Measurements from ENCODE around the gene TNNC1.

Gene TNNC1

DNA sequence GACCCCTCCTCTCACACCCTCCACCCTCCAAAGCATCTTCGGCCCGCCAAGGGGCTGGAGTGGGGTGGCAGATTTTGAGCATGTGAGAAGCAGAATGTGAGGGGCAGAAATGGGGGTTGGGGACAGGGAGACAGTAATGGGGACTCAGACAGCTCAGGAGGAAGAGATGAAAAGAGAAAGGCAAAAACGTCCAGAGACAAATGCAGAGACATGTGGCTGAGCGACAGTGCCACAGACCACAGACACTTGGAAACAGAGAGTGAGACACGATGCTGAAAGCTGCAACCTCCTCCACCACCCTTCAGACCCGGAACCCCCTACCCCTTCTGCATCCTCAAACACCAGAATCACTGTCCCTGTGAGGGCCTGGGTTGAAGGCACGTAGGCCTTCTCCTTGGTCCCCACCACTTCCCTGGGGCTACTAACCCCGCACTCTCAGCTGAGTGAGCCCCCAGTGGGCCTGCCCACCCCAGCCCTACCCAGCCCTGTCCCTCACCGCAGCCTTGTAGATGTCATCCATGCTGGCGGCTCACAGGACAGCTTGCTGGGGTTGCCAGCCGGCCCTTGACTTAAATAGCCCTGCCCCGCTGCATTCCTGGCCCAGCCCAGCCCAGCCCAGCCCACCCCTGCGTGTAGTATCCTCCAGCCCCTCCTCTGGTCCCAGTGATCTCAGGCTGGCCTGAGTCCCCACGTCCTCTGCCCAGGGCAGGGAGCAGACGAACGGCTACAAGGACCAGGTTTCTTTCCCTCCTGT lies at the start of gene TNNC1:
TSS of gene TNNC1 (minus strand) at position 546 of the 754 bp plus-strand sequence. CDS start at position 520, 26 bp downstream.
- peak within 1 kb of the TSS; percentile 97 for H3K4me3 Mint-ChIP-seq
- peaks cover 36% of the 10 kb centered on the region for H3K36me3 Mint-ChIP-seq
- DNase-seq (ENCODE audit: low spot score in 2 of 2), result no peak
- no peak for ATAC-seq
- H3K27ac Mint-ChIP-seq, result peak within 1 kb of the TSS; percentile 99
- peaks cover 43% of the 10 kb centered on the region for H3K4me1 Mint-ChIP-seq
- H3K9me3 Mint-ChIP-seq, result no peaks in the 10 kb centered on the region

DNA sequence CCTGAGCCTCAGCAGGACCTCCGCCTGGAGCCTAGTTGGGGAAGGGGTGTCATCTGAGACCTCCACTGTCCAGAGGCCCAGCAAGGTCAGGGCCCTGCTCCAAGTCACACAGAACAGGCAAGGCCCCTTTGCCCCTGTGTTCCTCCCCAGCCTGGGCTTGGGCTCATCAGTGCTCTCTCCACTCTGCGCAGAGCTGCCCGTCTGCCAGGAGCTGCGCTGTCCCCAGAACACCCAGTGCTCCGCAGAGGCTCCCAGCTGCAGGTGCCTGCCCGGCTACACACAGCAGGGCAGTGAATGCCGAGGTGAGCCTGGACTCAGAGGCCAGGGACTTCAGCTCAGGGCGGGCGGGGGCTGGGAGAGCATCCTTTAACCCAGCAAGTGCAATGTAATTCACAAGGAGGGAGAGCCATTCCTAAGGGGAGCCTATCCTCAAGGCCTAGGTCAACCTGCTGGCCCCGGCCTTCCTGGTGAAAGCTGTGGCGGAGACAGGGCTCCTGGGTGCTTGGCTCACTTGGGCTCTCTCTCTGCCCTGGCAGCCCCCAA lies 49.0 kb upstream of the TNNC1 start:
- no peaks in the 10 kb centered on the region for H3K9me3 Mint-ChIP-seq
- no peaks in the 10 kb centered on the region for H3K36me3 Mint-ChIP-seq
- H3K4me1 Mint-ChIP-seq, result no peaks in the 10 kb centered on the region
- ATAC-seq, result no peak
- H3K4me3 Mint-ChIP-seq, result no peak overlapping the region
- H3K27ac Mint-ChIP-seq, result no peak overlapping the region
- DNase-seq (ENCODE audit: low spot score in 2 of 2), result no peak

DNA sequence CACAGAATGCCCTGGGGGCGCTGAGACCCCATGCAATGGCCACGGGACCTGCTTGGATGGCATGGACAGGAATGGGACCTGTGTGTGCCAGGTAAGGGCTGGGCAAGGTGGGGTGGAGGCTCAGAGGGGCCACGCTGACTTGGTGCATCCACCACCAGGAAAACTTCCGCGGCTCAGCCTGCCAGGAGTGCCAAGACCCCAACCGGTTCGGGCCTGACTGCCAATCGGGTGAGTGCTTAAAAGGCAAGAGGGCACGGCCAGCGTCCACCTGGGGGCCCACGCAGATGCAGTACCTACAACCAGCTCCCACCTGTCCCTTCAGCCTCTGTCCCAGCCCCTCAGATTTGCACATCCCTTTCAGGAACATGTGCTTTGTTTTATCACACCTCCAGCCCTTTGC lies 48.2 kb upstream of the TNNC1 start:
- DNase-seq (ENCODE audit: low spot score in 2 of 2), result no peak

GRCh38 chr3:52501046-52501445 lies 47.2 kb upstream of the TNNC1 start:
- no peak overlapping the region for H3K4me3 Mint-ChIP-seq
- no peaks in the 10 kb centered on the region for H3K36me3 Mint-ChIP-seq
- H3K27ac Mint-ChIP-seq, result no peak overlapping the region
- DNase-seq (ENCODE audit: low spot score in 2 of 2) (no peak), ATAC-seq (no peak)
- H3K4me1 Mint-ChIP-seq, result no peaks in the 10 kb centered on the region
- no peaks in the 10 kb centered on the region for H3K9me3 Mint-ChIP-seq

More for the DNA sequence above, 48.2 kb upstream of the TNNC1 start:
- H3K4me1 Mint-ChIP-seq, result no peaks in the 10 kb centered on the region
- no peaks in the 10 kb centered on the region for H3K36me3 Mint-ChIP-seq
- H3K4me3 Mint-ChIP-seq, result no peak overlapping the region
- H3K27ac Mint-ChIP-seq, result no peak overlapping the region
- H3K9me3 Mint-ChIP-seq, result no peaks in the 10 kb centered on the region
- ATAC-seq, result no peak

GRCh38 chr3:52498137-52499054 lies 44.6 kb upstream of the TNNC1 start:
- Mint-ChIP-seq H3K9me3 (no peaks in the 10 kb centered on the region), H3K4me1 (peaks cover 7% of the 10 kb centered on the region), H3K36me3 (no peaks in the 10 kb centered on the region), H3K27ac (no peak overlapping the region), H3K4me3 (no peak overlapping the region)
- ATAC-seq, result no peak
- DNase-seq (ENCODE audit: low spot score in 2 of 2), result no peak

GRCh38 chr3:52495777-52496602 lies 42.1 kb upstream of the TNNC1 start:
- ATAC-seq, result no peak
- H3K27ac Mint-ChIP-seq, result no peak overlapping the region
- H3K9me3 Mint-ChIP-seq, result no peaks in the 10 kb centered on the region

DNA sequence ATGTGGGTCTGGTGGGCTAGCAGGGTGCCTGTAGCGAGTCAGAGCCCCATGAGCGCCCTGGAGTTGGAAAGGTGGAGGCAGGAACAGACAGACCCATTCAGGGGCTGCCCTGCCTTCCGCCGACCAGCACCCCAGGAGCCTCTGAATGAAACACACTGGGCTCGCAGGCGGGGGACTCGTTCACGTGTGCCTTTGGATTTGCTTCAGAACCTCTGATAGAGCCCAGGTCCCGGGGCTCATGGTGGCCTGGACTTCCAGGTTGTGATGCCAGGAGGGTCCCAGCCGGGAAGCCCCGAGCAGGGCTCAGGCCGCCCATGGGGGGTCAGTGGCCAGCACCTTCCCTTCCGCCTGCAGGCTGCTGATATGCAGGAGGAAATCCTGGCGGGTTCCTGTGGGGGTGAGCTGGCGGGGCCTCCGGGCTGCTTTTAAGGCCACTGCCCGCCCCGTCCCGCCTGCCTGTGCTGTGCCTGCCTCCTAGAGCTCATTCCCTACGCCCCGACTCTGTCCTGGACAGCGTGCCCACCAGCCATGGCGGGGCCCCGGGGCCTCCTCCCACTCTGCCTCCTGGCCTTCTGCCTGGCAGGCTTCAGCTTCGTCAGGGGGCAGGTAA lies 41.1 kb upstream of the TNNC1 start, which contains the start of gene STAB1:
TSS of gene STAB1 (plus strand) at position 453 of the 610 bp plus-strand sequence. CDS start at position 529, 76 bp downstream.
- ATAC-seq, result no peak
- Mint-ChIP-seq H3K27ac (no peak within 1 kb of the TSS), H3K36me3 (peaks cover 25% of the 10 kb centered on the region), H3K9me3 (no peaks in the 10 kb centered on the region), H3K4me3 (no peak within 1 kb of the TSS), H3K4me1 (peaks cover 17% of the 10 kb centered on the region)
- no peak for DNase-seq (ENCODE audit: low spot score in 2 of 2)

More at GRCh38 chr3:52495777-52496602, 42.1 kb upstream of the TNNC1 start:
- Mint-ChIP-seq H3K4me1 (peaks cover 7% of the 10 kb centered on the region), H3K4me3 (no peak overlapping the region), H3K36me3 (peaks cover 16% of the 10 kb centered on the region)
- no peak for DNase-seq (ENCODE audit: low spot score in 2 of 2)

DNA sequence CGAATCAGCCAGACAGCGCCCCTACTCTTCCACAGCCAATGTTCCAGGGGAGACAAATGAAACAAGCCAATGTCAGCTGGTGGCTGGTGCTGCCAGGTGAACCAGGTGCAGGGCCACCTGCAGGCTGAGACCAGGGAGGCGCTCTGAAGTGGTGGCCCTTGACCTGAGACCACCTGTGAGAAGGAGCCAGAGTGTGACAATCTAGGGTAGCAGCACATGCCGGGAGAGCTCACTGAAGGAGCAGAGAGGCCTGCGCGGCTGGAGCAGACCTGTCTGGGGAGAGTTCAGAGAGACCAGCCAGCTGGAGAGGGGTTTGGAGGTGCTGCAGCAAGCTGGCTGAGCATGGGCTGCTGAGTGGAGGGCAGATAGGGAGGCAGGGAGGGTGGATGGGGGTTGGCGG lies 40.6 kb upstream of the TNNC1 start:
- no peak overlapping the region for H3K27ac Mint-ChIP-seq
- H3K4me1 Mint-ChIP-seq, result peaks cover 19% of the 10 kb centered on the region
- H3K36me3 Mint-ChIP-seq, result peaks cover 27% of the 10 kb centered on the region
- no peaks in the 10 kb centered on the region for H3K9me3 Mint-ChIP-seq
- DNase-seq (ENCODE audit: low spot score in 2 of 2) (no peak), ATAC-seq (no peak)
- H3K4me3 Mint-ChIP-seq, result no peak overlapping the region

- Mint-ChIP-seq H3K9me3 (no peaks in the 10 kb centered on the region), H3K36me3 (peaks cover 27% of the 10 kb centered on the region)
These were observed 39.6 kb upstream of the TNNC1 start for GRCh38 chr3:52493232-52494017.

GRCh38 chr3:52492059-52492458 lies 38.2 kb upstream of the TNNC1 start:
- ATAC-seq (no peak), DNase-seq (ENCODE audit: low spot score in 2 of 2) (no peak)
- Mint-ChIP-seq H3K9me3 (no peaks in the 10 kb centered on the region), H3K4me1 (peaks cover 19% of the 10 kb centered on the region), H3K36me3 (peaks cover 40% of the 10 kb centered on the region), H3K4me3 (no peak overlapping the region), H3K27ac (no peak overlapping the region)

More at GRCh38 chr3:52493232-52494017, 39.6 kb upstream of the TNNC1 start:
- Mint-ChIP-seq H3K27ac (no peak overlapping the region), H3K4me1 (peaks cover 19% of the 10 kb centered on the region), H3K4me3 (no peak overlapping the region)
- DNase-seq (ENCODE audit: low spot score in 2 of 2) (no peak), ATAC-seq (no peak)

- ATAC-seq, result peak; percentile 50
- no peak overlapping the region for H3K4me3 Mint-ChIP-seq
These were observed 37.2 kb upstream of the TNNC1 start for GRCh38 chr3:52490939-52491526.

DNA sequence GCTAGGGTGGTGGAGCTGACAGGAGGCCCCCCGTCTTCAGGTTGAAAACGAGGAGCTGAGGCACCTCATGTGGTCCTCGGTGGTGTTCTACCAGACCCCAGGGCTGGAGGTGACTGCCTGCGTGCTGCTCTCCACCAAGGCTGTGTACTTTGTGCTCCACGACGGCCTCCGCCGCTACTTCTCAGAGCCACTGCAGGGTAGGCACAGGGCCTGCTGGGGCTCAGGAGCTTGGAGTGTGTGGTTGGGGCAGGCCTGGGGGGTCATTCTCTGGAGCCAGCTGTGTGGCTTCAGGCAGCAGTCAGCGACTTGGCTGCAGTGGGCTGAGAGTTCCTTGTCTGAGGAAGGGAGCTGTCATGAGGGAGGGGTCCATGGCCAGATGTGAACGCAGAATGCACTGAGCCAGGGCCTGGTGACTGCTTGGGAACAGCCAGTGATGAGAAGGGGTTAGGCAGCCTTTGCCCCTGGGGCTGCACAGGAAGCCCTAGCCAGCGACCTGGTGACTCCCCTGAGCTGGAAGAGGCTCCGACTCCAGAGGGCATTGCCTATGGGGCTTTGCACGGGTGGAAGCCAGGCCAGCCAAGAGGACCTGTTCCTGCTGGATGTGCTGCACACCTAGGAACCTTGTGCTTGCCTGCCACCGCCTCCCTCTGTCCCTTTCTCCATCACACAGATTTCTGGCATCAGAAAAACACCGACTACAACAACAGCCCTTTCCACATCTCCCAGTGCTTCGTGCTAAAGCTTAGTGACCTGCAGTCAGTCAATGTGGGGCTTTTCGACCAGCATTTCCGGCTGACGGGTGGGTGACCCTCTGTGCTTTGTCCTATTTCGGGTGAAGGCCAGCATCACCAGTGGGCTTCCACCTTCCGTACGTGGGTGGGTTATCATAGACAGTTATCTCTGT lies 36.4 kb upstream of the TNNC1 start:
- no peaks in the 10 kb centered on the region for H3K9me3 Mint-ChIP-seq
- peak overlapping the region; percentile 36 for H3K27ac Mint-ChIP-seq
- peaks cover 51% of the 10 kb centered on the region for H3K36me3 Mint-ChIP-seq
- peaks cover 19% of the 10 kb centered on the region for H3K4me1 Mint-ChIP-seq
- H3K4me3 Mint-ChIP-seq, result no peak overlapping the region
- no peak for DNase-seq (ENCODE audit: low spot score in 2 of 2)
- no peak for ATAC-seq

More at GRCh38 chr3:52490939-52491526, 37.2 kb upstream of the TNNC1 start:
- no peak for DNase-seq (ENCODE audit: low spot score in 2 of 2)
- Mint-ChIP-seq H3K36me3 (peaks cover 44% of the 10 kb centered on the region), H3K27ac (peak overlapping the region; percentile 36), H3K4me1 (peaks cover 19% of the 10 kb centered on the region), H3K9me3 (no peaks in the 10 kb centered on the region)

- Mint-ChIP-seq H3K27ac (no peak overlapping the region), H3K4me1 (peaks cover 15% of the 10 kb centered on the region), H3K9me3 (no peaks in the 10 kb centered on the region), H3K36me3 (peaks cover 53% of the 10 kb centered on the region), H3K4me3 (no peak overlapping the region)
- DNase-seq (ENCODE audit: low spot score in 2 of 2) (no peak), ATAC-seq (no peak)
These were observed 35.6 kb upstream of the TNNC1 start for GRCh38 chr3:52489453-52489852.

All from stimulated activated effector memory CD8-positive, alpha-beta T cell treated with anti-CD3 and anti-CD28 coated beads, Interleukin-12 subunit alpha, Interleukin-12 subunit beta, amount 100 ng/mL, for 72 hours (primary cell).